ENCODE measurements around the gene WNT7B.
"Not testable (repeated sequence)": the region's sequence is repeated elsewhere in the genome, so short reads cannot be mapped to it uniquely, and the experiment has no call there.

The WNT7B gene

DNA sequence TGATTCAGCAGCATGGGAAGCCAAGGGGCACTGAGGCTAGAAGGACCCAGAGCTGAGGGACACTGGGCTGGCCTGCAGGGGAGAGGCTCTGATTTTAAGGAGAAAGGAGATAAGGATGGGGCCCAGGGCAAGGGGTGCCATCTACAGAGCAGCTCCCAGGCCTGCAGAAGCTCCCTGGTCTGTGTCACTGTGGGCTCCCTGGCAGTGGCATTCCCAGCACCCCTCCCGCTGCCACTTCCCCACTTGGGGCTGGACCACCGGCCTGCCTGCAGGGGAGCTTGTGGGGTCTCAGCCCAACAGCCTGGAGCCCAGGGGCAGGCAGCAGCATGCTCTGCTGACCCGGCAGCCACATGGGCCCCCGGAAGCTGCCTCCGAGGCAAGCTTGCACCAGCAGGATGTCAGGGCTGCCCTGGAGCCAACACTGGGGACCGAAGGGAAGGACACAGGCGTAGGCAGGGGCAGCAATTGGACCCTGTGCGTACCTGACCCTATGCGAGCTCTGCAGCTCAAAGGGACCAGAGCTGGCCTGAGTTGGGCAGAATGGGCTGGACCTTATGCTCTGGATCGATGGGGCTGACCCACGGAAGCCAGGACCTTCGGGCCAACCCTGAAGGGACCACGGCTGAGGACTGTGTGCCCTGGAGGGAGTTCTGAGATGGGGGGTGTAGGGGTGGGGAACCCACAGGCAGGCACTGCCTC is 35.4 kb upstream of the WNT7B start:
- Histone ChIP-seq H3K9me3 (0 out of 2 replicates have a peak, but pooled peaks cover 4% of the 10 kb centered on the region), H3K36me3 (replicated peaks) (no peaks in the 10 kb centered on the region; the same call in 1 of the 2 replicates), H3K27me3 (ENCODE audit: low read depth) (no peaks in the 10 kb centered on the region), H3K4me1 (peaks cover 9% of the 10 kb centered on the region), H3K4me3 (no peak overlapping the region)
- DNase-seq (ENCODE audit: low spot score in 2 of 2), result no peak
- in situ Hi-C loops (cut with MboI; ENCODE audit: low sequenced_read_pairs), result loop anchor here (5.0 to 10.0 kb wide), 2 partner anchors 62 to 105 kb away; no protein-coding TSS in a partner anchor

- Histone ChIP-seq H3K27me3 (ENCODE audit: low read depth) (no peaks in the 10 kb centered on the region), H3K4me1 (peaks cover 6% of the 10 kb centered on the region), H3K9me3 (0 out of 2 replicates have a peak, but pooled peaks cover 4% of the 10 kb centered on the region), H3K36me3 (replicated peaks) (no peaks in the 10 kb centered on the region; the same call in 1 of the 2 replicates), H3K4me3 (no peak overlapping the region)
- DNase-seq (ENCODE audit: low spot score in 2 of 2), result no peak
- in situ Hi-C loops (cut with MboI; ENCODE audit: low sequenced_read_pairs), result loop anchor here (5.0 to 10.0 kb wide), 2 partner anchors 63 to 106 kb away; no protein-coding TSS in a partner anchor
Measured at GRCh38 chr22:46011627-46012181, 34.7 kb upstream of the WNT7B start.

- H3K4me1 ChIP-seq, result peaks cover 8% of the 10 kb centered on the region
- H3K4me3 ChIP-seq, result no peak overlapping the region
- in situ Hi-C loops (cut with MboI; ENCODE audit: low sequenced_read_pairs), result loop anchor here (5.0 to 10.0 kb wide), 2 partner anchors 64 to 106 kb away; no protein-coding TSS in a partner anchor
Measured at GRCh38 chr22:46010951-46011626, 34.1 kb upstream of the WNT7B start.

GRCh38 chr22:46010207-46010867 is 33.4 kb upstream of the WNT7B start:
- DNase-seq (ENCODE audit: low spot score in 2 of 2), result no peak
- Histone ChIP-seq H3K36me3 (replicated peaks) (no peaks in the 10 kb centered on the region; the same call in 1 of the 2 replicates), H3K4me3 (no peak overlapping the region), H3K9me3 (0 out of 2 replicates have a peak, but pooled peaks cover 4% of the 10 kb centered on the region), H3K27me3 (ENCODE audit: low read depth) (no peaks in the 10 kb centered on the region), H3K4me1 (peaks cover 8% of the 10 kb centered on the region)
- in situ Hi-C loops (cut with MboI; ENCODE audit: low sequenced_read_pairs), result loop anchor here (5.0 to 10.0 kb wide), 2 partner anchors 64 to 107 kb away; no protein-coding TSS in a partner anchor

More at GRCh38 chr22:46010951-46011626, 34.1 kb upstream of the WNT7B start:
- H3K9me3 ChIP-seq, result 0 out of 2 replicates have a peak, but pooled peaks cover 4% of the 10 kb centered on the region
- H3K27me3 ChIP-seq (ENCODE audit: low read depth), result no peaks in the 10 kb centered on the region
- H3K36me3 ChIP-seq (replicated peaks), result no peaks in the 10 kb centered on the region; the same call in 1 of the 2 replicates
- DNase-seq (ENCODE audit: low spot score in 2 of 2), result no peak

GRCh38 chr22:46009730-46010129 is 32.8 kb upstream of the WNT7B start:
- Histone ChIP-seq H3K27me3 (ENCODE audit: low read depth) (no peaks in the 10 kb centered on the region), H3K4me1 (peaks cover 8% of the 10 kb centered on the region), H3K4me3 (no peak overlapping the region), H3K36me3 (replicated peaks) (no peaks in the 10 kb centered on the region; the same call in 1 of the 2 replicates), H3K9me3 (0 out of 2 replicates have a peak, but pooled peaks cover 4% of the 10 kb centered on the region)
- in situ Hi-C loops (cut with MboI; ENCODE audit: low sequenced_read_pairs), result loop anchor here (5.0 to 10.0 kb wide), 2 partner anchors 65 to 108 kb away; no protein-coding TSS in a partner anchor
- no peak for DNase-seq (ENCODE audit: low spot score in 2 of 2)

- no peaks in the 10 kb centered on the region; the same call in 1 of the 2 replicates for H3K36me3 ChIP-seq (replicated peaks)
- peaks cover 4% of the 10 kb centered on the region for H3K4me1 ChIP-seq
- in situ Hi-C loops (cut with MboI; ENCODE audit: low sequenced_read_pairs), result no loop called here
- DNase-seq (ENCODE audit: low spot score in 2 of 2), result no peak
- H3K27me3 ChIP-seq (ENCODE audit: low read depth), result no peaks in the 10 kb centered on the region
- no peak overlapping the region for H3K4me3 ChIP-seq
- 0 out of 2 replicates have a peak, but pooled peaks cover 4% of the 10 kb centered on the region for H3K9me3 ChIP-seq
Measured at GRCh38 chr22:46008836-46009596, 32.1 kb upstream of the WNT7B start.

- no peaks in the 10 kb centered on the region; the same call in 1 of the 2 replicates for H3K36me3 ChIP-seq (replicated peaks)
- peaks cover 4% of the 10 kb centered on the region for H3K4me1 ChIP-seq
- H3K27me3 ChIP-seq (ENCODE audit: low read depth), result no peaks in the 10 kb centered on the region
- H3K9me3 ChIP-seq, result 0 out of 2 replicates have a peak, but pooled peaks cover 4% of the 10 kb centered on the region
- DNase-seq (ENCODE audit: low spot score in 2 of 2), result no peak
- no peak overlapping the region for H3K4me3 ChIP-seq
- in situ Hi-C loops (cut with MboI; ENCODE audit: low sequenced_read_pairs), result no loop called here
Measured at GRCh38 chr22:46008291-46008690, 31.3 kb upstream of the WNT7B start.

GRCh38 chr22:46007848-46008261 is 30.9 kb upstream of the WNT7B start:
- Histone ChIP-seq H3K4me3 (no peak overlapping the region), H3K27me3 (ENCODE audit: low read depth) (no peaks in the 10 kb centered on the region), H3K36me3 (replicated peaks) (no peaks in the 10 kb centered on the region; the same call in 1 of the 2 replicates), H3K9me3 (0 out of 2 replicates have a peak, but pooled peaks cover 4% of the 10 kb centered on the region), H3K4me1 (peaks cover 4% of the 10 kb centered on the region)
- in situ Hi-C loops (cut with MboI; ENCODE audit: low sequenced_read_pairs), result no loop called here
- no peak for DNase-seq (ENCODE audit: low spot score in 2 of 2)

DNA sequence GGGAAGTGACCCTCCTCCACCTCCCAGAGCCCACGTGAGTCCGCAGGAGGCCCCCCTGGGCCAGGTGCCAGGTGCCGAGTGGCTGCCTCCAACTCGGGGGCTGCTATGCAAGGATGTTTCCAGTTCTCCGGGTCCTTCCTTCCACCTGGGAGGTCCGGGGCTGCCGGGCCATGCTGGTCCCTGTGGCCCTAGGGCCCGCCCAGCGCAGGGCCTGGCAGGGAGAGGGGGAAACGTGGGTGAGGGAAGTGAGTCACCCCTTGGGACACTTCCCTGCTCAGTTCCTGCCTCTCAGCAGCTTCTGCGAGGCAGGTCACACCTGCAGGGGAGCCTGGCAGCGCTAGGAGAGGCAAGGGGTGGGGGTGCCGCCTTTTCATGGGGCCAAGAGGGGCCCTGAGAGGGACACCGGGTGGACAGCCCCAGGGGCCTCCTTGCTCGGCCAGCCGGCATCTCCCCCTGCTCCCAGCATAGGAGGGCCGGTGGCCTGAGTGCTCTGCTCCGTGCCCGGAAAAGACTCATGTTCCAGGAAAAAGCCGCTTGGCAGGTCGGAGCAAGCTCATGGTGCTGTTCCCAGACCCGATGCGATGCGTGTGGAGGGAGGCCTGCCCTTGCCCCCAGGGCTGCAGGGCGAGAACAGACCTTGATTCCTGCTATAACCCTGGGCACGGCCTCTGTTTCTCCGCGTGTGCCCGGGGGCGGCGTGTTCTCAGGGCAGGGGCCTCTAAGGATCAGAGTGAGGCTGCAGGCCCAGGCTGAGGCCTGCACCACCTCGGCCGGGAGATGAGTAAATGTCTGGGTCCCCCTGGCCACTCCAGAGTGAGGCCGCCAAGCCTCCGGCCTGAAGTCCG is 30.3 kb upstream of the WNT7B start:
- H3K27me3 ChIP-seq (ENCODE audit: low read depth), result no peaks in the 10 kb centered on the region
- 0 out of 2 replicates have a peak, but pooled peaks cover 4% of the 10 kb centered on the region for H3K9me3 ChIP-seq
- DNase-seq (ENCODE audit: low spot score in 2 of 2), result no peak
- H3K36me3 ChIP-seq (replicated peaks), result no peaks in the 10 kb centered on the region; the same call in 1 of the 2 replicates
- in situ Hi-C loops (cut with MboI; ENCODE audit: low sequenced_read_pairs), result no loop called here
- H3K4me3 ChIP-seq, result no peak overlapping the region
- peaks cover 4% of the 10 kb centered on the region for H3K4me1 ChIP-seq

DNA sequence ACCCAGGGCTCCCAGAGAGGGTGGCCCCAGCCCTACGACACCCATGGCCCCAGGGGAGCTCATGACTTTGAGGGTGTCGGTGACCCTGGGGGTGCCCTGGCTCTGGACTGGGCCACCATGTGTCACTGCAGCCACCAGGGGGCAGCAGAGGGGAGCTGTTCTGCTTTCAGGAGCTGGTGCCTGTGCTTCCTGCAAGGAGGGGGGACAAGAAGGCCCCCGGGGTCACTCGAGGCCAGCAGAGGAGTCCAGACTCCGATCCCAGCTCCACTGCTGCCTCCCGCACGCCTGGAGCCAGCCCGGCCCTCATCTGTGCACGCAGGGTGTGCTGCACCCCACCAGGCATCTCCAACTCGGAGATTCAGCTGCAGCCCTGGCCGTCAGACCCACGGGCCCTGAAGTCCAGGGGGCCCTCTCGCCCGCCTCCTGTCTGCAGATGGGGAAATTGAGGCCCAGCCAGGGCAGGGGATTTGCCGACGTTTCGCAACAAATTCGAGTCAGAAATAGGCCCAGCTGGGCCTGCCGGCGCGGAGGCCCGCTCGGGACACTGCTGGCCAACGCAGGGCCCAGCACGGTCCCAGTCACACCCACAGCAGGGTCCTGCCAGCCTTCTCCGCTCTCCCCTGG is 29.5 kb upstream of the WNT7B start:
- Histone ChIP-seq H3K4me1 (peaks cover 4% of the 10 kb centered on the region), H3K36me3 (replicated peaks) (no peaks in the 10 kb centered on the region; the same call in 1 of the 2 replicates), H3K4me3 (no peak overlapping the region), H3K9me3 (0 out of 2 replicates have a peak, but pooled peaks cover 4% of the 10 kb centered on the region), H3K27me3 (ENCODE audit: low read depth) (no peaks in the 10 kb centered on the region)
- in situ Hi-C loops (cut with MboI; ENCODE audit: low sequenced_read_pairs), result no loop called here
- DNase-seq (ENCODE audit: low spot score in 2 of 2), result peak; percentile 57 to 94

DNA sequence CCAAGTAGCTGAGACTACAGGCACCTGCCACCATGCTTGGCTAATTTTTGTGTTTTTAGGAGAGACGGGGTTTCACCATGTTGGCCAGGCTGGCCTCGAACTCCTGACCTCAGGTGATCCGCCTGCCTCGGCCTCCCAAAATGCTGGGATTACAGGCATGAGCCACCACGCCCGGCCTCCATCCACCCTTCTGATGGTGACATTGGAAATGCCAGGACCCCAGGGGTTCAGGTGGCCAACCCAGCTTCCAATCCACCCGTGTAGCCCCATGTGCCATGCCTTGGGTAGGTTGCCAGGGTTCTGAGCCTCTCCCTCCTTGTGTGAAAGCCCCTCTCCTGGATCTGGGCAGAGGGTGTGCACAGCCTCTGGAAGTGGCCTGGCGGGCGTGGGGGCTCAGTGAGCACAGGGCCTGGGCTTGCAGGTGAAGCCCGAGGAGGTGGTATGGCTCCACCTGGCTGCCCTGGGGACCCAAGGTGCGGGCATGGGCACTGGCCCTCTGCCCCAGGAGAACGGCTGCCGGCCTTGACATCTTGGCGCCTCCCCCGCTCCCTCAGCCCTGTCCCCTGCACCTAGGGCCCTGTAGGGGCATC is 28.2 kb upstream of the WNT7B start:
- in situ Hi-C loops (cut with MboI; ENCODE audit: low sequenced_read_pairs); H3K4me3 ChIP-seq; H3K9me3 ChIP-seq; DNase-seq (ENCODE audit: low spot score in 2 of 2); H3K27me3 ChIP-seq (ENCODE audit: low read depth); H3K36me3 ChIP-seq (replicated peaks); H3K4me1 ChIP-seq: not testable (repeated sequence)
